Omental fat pad (tissue), 4 donors: ENCODE data around the gene CHRDL1. TPM values are rescaled to one million over a fixed set of nuclear protein-coding genes. Genes with fewer than 3 reads are reported as not detected.
A peak's percentile ranks its signal among the peaks of the same experiment; 100 is the strongest.
"Not testable (repeated sequence)": the region's sequence is repeated elsewhere in the genome, so short reads cannot be mapped to it uniquely, and the experiment has no call there.

ENCODE experiments used
- ATAC-seq: fragments of 150-250 bp; one replicate; pipeline ENCODE4 v1.9.1; 2016; ENCODE audit warnings: mild to moderate bottlenecking, moderate library complexity; ENCODE audit not compliant: low FRiP score
- DNase-seq: peaks from one replicate; pipeline ENCODE4 v3.0.0-alpha.2; 2019; ENCODE audit warnings: low spot score
- CTCF ChIP-seq, 3 donors: fragments of 450-650 bp; IDR thresholded peaks; one replicate each; pipeline ENCODE4 v1.5.1; 2016 to 2017; ENCODE audit warnings: antibody characterized with exemption in 3 of 3, mild to moderate bottlenecking in 3 of 3, moderate library complexity in 2 of 3
- total RNA-seq, 4 donors: library from RNA; depleted of rRNA; stranded (reverse); fragments of >200 nt; gene quantifications; one replicate each; pipeline ENCODE4 v1.1.0, GENCODE V29; 2016

Gene CHRDL1, protein sequence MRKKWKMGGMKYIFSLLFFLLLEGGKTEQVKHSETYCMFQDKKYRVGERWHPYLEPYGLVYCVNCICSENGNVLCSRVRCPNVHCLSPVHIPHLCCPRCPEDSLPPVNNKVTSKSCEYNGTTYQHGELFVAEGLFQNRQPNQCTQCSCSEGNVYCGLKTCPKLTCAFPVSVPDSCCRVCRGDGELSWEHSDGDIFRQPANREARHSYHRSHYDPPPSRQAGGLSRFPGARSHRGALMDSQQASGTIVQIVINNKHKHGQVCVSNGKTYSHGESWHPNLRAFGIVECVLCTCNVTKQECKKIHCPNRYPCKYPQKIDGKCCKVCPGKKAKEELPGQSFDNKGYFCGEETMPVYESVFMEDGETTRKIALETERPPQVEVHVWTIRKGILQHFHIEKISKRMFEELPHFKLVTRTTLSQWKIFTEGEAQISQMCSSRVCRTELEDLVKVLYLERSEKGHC
- total RNA-seq: 100 to 1,000 TPM in 3 of 4 donors, 10 to 100 TPM in 1; 45.1 to 264 (median 207) TPM

GRCh38 chrX:110795645-110796406, at the start of gene CHRDL1:
Gene CHRDL1, minus strand, starts transcription at chrX:110795817. Its CDS starts 3,636 bp downstream, at chrX:110792181.
- TF ChIP-seq CTCF (IDR thresholded peaks at IDR 0.05): no peak
- DNase-seq (peak; percentile 24), ATAC-seq (peak; percentile 61)

DNA sequence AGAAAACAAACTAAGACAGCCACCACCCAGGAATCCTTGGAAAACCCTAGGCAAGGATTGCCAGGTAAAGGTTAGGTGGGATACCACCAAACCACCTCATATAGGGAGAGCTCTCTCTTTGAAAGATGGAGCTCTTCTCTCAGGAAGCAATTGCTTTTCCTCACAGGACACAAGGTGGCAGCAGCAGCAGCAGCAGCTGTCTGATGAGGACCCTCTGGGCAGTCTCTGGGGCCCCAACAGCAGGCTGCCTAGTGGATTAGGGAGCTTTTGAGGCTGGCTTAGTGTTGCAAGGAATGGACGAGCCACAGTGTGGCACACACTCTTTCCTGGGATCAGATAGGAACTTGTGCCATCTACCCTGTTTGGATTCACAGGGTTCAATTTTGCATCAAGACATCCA, 41.4 kb upstream of the CHRDL1 start:
- DNase-seq: no peak
- TF ChIP-seq CTCF (IDR thresholded peaks at IDR 0.05): no peak
- no peak for ATAC-seq

GRCh38 chrX:110836451-110836850, 40.8 kb upstream of the CHRDL1 start:
- no peak for TF ChIP-seq CTCF (IDR thresholded peaks at IDR 0.05)
- ATAC-seq (no peak), DNase-seq (no peak)

DNA sequence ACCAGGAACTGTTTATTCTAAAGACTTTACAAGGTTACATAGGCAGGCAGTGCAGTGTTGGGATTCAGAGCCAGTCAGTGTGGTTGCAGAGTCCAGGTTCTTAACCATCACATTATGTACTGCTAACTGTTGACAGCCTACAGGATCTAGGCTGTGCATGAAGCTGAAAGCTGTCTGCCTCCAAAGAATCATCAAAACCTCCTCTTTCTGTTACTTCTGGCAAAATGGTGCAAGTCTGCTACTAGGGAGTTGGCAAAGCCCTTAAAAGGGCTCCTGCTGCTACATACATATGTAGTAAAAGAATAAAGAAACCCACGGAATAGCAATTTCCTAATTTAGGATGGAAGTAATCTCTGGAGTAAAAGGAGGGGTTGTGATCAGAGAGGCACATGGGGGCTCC, 40.4 kb upstream of the CHRDL1 start:
- TF ChIP-seq CTCF (IDR thresholded peaks at IDR 0.05): no peak
- ATAC-seq (no peak), DNase-seq (no peak)

GRCh38 chrX:110825972-110826371, 30.4 kb upstream of the CHRDL1 start:
- ATAC-seq (no peak), DNase-seq (no peak)
- TF ChIP-seq CTCF (IDR thresholded peaks at IDR 0.05): no peak

- DNase-seq: not testable (repeated sequence)
These were observed 20.9 kb upstream of the CHRDL1 start for GRCh38 chrX:110816543-110816942.

GRCh38 chrX:110806145-110806544, 10.5 kb upstream of the CHRDL1 start:
- no peak for TF ChIP-seq CTCF (IDR thresholded peaks at IDR 0.05)
- ATAC-seq: peak; percentile 82
- no peak for DNase-seq

More at GRCh38 chrX:110816543-110816942, 20.9 kb upstream of the CHRDL1 start:
- ATAC-seq: not testable (repeated sequence)
